GM18508 (cell line): ENCODE results near the gene GRM7.

Experiments used
- ATAC-seq: cut with Tn5 transposase; IDR thresholded peaks from one replicate; pipeline ENCODE4 v1.9.1; 2021; ENCODE audit warnings: moderate number of reproducible peaks; ENCODE audit not compliant: insufficient read depth, unreplicated experiment

Gene GRM7

DNA sequence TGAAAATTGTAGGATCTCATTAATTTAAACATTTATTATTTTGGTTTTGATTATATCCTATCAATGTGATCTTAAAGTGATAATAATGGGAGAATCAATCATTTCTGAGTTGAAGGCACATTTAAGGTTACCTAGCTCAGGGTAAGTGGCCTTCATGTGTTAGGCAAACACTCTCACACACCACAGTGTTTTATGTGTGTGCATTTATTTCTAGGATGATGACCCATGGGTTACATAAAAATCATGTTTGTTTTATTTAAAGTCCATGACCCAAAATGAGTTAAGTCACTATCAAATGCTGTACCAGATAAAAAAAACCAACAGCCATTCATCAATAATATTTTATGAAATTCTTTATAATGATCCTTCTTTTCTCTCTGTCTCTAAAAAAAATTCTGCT, 520.8 kb downstream of the GRM7 start:
- no peak for ATAC-seq

DNA sequence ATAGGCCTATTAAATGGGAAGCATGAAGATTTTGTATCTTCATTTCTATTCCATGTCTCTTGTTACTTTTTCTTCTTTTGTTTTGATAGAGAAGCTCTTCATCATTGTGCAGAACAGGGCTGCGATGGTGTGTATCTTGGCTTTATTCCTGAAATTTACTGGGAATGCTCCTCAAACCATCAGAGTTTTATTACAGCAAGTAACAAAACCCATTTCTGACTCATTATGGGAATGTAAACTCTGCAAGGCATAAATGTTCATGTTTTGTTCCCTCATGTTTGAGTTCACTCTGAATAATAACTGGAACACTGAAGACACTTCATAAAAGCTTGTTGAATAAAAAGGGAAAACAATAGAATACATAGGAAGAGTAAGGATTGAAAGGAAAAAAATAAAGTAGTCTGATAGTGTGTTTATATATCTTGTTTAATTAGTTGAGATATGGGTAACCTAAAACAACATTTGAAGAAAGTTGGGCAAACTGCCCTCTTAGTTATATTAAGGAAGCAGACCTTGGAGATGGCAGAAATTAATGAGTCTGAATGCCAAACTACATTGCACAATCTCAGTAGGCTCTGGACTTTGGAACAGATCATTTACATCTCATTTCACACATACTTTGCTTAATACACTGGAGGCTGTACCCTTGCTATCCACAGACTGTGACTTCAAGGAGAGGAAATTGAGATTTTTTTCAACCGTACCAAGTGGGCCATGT, 521.5 kb downstream of the GRM7 start:
- ATAC-seq = no peak

GRCh38 chr3:7385635-7386034, 524.7 kb downstream of the GRM7 start:
- ATAC-seq = no peak

DNA sequence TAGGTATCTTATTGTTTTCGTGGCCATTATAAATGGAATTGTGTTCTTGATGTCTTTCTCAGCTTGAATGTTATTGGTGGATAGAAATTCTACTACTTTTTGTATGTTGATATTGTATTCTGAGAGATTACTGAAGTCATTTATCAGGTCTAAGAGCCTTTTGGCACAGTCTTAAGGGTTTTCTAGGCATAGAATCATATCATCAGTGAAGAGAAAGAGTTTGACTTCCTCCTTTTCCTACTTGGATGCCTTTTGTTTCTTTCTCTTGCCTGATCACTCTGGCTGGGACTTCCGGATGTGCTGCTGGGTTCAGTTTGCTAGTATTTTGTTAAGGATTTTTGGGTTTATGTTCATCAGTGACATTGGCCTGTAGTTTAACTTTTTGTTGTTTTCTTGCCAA, 527.1 kb downstream of the GRM7 start:
- no peak for ATAC-seq

DNA sequence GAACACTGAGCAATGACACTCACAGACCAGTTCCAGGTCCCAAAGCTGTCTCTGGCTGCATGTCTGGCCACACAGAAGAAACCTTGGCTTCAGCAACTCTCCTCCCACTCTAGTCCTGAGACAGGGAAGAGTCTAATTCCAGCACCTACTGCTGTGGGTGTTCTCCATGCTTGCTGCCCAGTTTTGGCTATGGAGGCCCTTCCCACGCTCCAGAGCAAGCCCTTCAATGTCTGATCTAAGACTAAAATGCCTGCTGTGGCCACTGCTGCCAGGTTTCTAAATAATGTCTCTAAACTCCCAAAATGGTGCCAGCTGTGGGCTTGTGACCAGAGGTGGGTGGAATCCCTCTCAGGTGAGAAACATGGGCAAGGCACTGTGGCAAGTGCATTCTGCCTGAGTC, 531.3 kb downstream of the GRM7 start:
- ATAC-seq = no peak

DNA sequence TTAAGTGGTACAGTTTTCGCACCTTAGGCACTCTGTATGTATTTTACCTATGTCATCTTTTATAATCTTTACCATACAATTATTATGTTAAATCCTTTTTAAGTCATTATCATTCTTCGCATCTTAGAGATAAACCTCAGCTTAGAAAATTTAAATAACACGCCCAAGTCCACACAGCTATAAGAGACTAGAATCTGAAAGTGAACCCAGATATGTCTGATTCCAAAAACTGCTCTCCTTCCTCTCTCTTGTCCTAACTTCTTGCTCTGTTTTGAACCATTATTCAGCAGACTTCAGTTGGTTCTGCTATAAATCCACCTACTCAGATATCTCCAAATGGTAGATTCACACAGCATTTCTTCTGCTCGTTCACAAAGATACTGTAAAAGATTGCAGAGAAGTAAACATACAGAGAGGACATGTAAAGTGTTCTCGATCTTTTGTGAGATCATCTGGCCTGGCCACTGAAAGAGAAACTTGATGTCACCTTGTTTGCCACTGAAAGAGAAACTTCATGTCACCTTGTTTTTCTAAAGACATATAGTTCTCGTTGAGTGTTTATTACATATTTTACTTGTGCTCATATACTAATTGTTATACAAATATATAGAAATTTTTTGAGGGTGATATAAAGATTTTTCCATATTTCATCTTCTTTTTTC, 533.2 kb downstream of the GRM7 start:
- ATAC-seq = no peak

GRCh38 chr3:7396534-7396933, 535.6 kb downstream of the GRM7 start:
- ATAC-seq = no peak

GRCh38 chr3:7397097-7397496, 536.2 kb downstream of the GRM7 start:
- ATAC-seq = no peak

DNA sequence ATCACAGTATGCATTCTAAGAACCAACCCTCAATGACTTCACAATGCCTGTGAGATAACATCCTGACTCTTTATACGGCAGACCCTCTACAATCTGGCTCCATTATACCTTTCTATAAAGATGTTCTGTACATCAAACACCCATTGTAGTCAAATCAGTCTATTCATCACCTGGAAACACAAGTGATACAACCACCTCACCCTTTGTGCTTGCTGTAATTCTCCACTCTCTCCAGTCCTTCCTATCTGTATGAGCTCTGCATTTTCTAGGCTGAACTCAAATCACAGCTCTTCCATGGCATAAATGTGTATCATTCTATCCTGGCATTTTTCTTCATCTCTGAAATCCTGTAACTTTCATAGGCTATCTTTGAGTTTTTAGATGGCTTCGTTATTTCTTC, 539.4 kb downstream of the GRM7 start:
- no peak for ATAC-seq

DNA sequence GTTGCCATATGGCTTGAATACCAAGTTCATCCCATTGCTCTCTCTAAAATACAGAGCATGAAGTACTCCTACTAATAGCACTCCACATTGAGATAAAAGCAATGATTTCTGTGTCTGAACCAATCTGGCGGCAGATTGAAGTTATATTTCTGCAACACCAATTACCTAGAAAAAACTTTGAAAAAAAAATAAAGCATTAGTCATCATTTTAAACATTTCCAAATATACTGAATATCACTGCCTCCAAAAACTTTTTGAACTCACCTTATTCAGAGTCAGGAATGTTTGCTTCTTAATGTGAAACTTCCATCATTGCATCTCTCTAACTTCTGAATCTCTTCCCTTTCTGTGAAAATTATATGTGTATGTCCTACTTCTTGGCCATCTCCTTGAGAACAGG, 540.5 kb downstream of the GRM7 start:
- ATAC-seq = no peak

GRCh38 chr3:7407107-7407506, 546.2 kb downstream of the GRM7 start:
- ATAC-seq = no peak

DNA sequence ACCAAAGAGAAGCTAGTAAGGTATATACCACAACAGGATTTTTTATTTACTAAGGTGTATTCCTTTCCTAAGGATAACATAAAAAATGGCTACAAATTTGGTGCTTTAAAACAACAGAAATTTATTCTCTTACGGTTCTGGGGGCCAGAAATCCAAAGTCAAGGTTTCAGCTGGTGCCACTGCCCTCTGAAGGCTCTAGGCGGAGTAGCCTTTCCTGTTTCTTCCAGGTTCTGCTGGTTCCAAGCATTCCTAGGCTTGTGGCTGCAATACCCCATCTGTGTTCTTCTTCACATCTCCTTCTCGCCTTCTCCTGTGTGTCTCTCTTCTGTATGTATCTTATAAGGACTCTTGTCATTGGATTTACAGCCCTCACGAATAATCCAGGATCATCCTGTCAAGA, 549.9 kb downstream of the GRM7 start:
- ATAC-seq = no peak

DNA sequence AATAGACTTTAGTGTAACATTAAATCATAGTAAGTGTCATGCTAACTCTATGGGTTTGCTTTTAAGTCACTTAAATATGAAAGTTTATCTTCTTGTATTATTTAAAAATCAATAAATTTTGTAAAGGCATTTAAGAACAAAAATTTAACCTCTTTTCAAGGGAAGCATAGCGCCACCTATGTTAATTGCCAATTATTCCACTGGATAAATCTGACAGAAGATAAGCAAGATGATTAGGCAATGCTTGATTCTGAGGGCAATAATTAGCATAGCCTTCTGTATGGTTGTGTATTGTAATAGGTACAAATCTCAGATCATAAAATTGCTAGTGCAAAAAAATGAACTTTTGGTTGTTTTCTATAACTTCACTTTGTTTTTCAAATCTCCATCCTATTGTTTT, 560.1 kb downstream of the GRM7 start:
- ATAC-seq = no peak

DNA sequence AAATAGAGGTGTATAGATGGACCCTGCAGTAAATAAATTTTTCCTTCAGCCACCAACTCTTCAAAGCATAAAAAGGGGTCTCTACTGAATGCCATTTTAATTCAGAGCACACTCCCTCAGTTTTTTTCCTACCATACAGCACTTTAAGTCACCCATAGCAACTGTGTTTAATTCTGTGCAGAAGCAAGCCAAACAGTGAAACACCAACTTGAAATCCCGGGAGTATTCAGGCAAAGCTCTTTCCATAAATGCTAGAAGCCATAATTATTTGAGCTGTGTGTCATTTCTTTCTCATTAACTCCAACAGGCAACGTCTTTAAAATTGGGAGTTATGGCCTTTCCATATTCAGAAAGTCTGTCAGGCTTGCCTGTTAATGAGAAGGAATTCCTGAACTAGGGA, 562.1 kb downstream of the GRM7 start:
- ATAC-seq = no peak

DNA sequence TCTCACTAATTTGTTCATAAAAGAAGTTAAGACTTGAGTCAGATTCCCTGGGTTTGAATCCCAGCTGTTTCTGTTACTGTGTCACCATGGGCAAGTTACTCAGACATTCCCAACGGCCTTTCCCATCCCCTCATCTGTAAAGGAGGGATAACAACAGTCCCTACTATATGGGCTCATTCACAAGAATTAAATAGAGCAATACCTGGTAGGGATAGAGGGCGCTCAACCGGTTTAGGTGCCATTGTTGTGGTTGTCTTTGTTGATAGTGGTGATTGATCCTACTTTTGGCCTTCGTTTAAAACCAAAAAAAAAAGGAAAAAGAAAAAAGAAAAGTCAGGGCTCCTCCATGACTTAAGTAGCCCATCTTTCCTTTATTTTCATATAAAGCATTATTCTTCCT, 563.1 kb downstream of the GRM7 start:
- no peak for ATAC-seq

- ATAC-seq = no peak
Measured at GRCh38 chr3:7428206-7428718, 567.3 kb downstream of the GRM7 start.

DNA sequence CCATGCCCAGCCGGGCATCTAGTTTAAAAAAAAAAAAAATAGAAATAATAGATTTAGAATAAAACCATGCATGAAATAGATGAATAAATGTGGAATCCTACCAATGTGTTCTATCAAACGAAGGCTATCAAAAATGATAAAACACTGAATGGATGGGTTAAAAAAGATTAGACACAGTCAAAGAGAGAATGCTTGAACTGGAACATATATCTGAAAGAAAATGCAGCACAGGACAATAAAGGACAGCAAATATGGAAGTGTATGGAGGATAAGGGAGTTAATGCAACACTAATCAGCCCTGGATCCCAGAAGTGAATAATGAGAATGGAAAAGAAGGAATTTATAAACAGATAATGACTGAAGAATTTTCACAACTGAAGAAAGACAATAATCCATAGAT, 571.7 kb downstream of the GRM7 start:
- ATAC-seq = no peak

- ATAC-seq = no peak
Measured at GRCh38 chr3:7433073-7433472, 572.2 kb downstream of the GRM7 start.

GRCh38 chr3:7436542-7436941, 575.6 kb downstream of the GRM7 start:
- no peak for ATAC-seq

DNA sequence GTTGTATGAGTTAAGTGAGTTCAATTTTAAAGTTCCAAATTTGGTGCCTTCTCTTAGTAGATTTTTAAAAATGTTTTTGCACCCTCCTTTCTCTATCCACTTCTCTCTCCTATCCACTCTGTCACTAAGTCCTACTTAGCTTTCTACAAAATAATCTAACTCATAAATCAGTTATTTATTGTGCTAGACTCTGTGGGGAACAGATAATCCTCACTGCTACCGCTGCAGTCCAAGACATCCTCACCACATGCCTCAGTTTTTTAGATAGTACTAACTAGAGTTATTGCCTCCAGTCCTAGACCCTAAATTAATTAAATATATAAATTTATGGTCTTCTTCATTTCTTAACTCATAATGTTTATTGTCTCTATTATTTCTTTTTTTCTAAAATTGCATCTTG, 576.3 kb downstream of the GRM7 start:
- no peak for ATAC-seq

DNA sequence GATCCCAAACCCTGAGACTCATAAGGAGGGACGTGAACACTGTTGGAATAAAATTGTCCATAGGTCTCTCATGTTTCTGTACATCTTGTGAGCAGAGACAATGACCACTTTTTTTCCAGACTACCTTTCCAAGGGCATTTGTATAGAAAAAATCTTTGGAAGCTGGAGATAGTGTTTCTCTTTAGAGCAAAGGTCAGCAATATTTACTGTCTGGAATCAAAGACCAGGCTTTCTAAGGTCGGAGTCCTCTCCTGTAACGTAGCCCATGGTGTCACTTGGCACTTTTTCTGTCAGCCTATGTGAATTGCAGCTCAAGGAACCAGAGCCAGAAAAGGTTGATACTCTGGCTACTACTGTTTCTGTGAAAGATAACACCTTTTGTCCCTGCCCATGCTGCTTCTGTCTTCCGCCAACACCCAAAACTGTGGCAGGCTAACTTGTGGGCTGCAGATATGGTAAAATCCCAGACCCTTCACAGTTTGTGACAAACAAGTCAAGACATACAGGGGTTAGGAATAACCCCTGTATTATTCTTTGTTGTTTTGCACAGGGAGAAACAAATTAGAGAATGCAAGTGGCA, 578.3 kb downstream of the GRM7 start:
- ATAC-seq = no peak

DNA sequence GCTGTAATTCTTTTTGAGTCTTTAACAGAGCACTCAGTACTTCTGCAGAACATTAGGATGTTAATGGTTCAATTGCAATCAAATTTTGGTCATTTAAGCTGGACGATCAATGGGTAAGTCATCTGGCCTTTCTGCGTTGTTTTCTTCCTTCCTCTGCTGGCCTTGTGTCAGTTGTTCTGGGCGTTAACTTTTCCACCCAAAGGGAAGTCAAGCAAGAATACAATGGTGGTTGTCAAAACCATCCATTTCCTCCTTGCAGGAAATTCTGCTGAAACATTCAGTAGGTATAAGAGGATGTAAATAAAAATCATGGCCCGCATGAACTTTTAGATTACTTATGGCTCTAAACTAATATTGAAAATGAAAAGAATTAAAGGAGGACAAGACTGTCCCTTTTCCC, 584.0 kb downstream of the GRM7 start:
- no peak for ATAC-seq
